Measurements from ENCODE around the gene OPALIN.

Gene OPALIN

GRCh38 chr10:96297486-96297885 is 61.3 kb downstream of the OPALIN start:
- TF ChIP-seq POLR2AphosphoS5 (IDR thresholded peaks at IDR 0.05; ENCODE audit: borderline replicate concordance, low read depth, low read length) (no peak), EZH2 (IDR thresholded peaks at IDR 0.05) (no peak), FOXP2 (optimal IDR thresholded peaks at IDR 0.05; ENCODE audit: control extremely low read depth, extremely low read length, insufficient read depth) (no peak)
- Histone ChIP-seq H3K9me3 (ENCODE audit: low read depth, low read length) (no peaks in the 10 kb centered on the region), H3K36me3 (ENCODE audit: insufficient read depth, low read length) (no peaks in the 10 kb centered on the region), H3K9ac (ENCODE audit: insufficient read length) (no peak overlapping the region), H3K4me3 (no peak overlapping the region), H3K27ac (no peak overlapping the region)
- no peak for DNase-seq (ENCODE audit: low read depth, low spot score)

- Histone ChIP-seq H3K27ac (no peak overlapping the region), H3K9ac (ENCODE audit: insufficient read length) (no peak overlapping the region)
These were observed 63.3 kb downstream of the OPALIN start for GRCh38 chr10:96295475-96295874.

More at GRCh38 chr10:96295475-96295874, 63.3 kb downstream of the OPALIN start:
- Histone ChIP-seq H3K36me3 (ENCODE audit: insufficient read depth, low read length) (no peaks in the 10 kb centered on the region), H3K9me3 (ENCODE audit: low read depth, low read length) (no peaks in the 10 kb centered on the region), H3K4me3 (no peak overlapping the region)
- no peak for DNase-seq (ENCODE audit: low read depth, low spot score)
- TF ChIP-seq POLR2AphosphoS5 (IDR thresholded peaks at IDR 0.05; ENCODE audit: borderline replicate concordance, low read depth, low read length) (no peak), EZH2 (IDR thresholded peaks at IDR 0.05) (no peak), FOXP2 (optimal IDR thresholded peaks at IDR 0.05; ENCODE audit: control extremely low read depth, extremely low read length, insufficient read depth) (no peak)

Measured in SK-N-MC (cell line).